Measurements from ENCODE around the gene LCE6A.

LCE6A gene

GRCh38 chr1:152878042-152878441 lies 35.4 kb downstream of the LCE6A start, which contains the start of gene SMCP:
Gene SMCP (plus strand): TSS chr1:152878322. CDS start chr1:152884423, 6,101 bp downstream.
- no peaks in the 10 kb centered on the region for H3K27me3 ChIP-seq (ENCODE audit: insufficient read depth, low read length, poor library complexity, severe bottlenecking)
- no peaks in the 10 kb centered on the region for H3K4me1 ChIP-seq (ENCODE audit: insufficient read depth, low read length, poor library complexity, severe bottlenecking)
- no peaks in the 10 kb centered on the region for H3F3A ChIP-seq (ENCODE audit: low read depth)
- H3K79me2 ChIP-seq (ENCODE audit: insufficient read depth, low read length): no peaks in the 10 kb centered on the region
- H3K36me3 ChIP-seq (ENCODE audit: insufficient read depth, low read length): no peaks in the 10 kb centered on the region
- H4K20me1 ChIP-seq (ENCODE audit: insufficient read depth, low read length, poor library complexity, severe bottlenecking): no peaks in the 10 kb centered on the region
- no peak within 1 kb of the TSS for H3K4me2 ChIP-seq (ENCODE audit: low read depth, low read length, poor library complexity, severe bottlenecking)
- TF ChIP-seq EZH2phosphoT487 (IDR thresholded peaks at IDR 0.05; ENCODE audit: borderline replicate concordance): no peak
- TF ChIP-seq, protein P1, sequence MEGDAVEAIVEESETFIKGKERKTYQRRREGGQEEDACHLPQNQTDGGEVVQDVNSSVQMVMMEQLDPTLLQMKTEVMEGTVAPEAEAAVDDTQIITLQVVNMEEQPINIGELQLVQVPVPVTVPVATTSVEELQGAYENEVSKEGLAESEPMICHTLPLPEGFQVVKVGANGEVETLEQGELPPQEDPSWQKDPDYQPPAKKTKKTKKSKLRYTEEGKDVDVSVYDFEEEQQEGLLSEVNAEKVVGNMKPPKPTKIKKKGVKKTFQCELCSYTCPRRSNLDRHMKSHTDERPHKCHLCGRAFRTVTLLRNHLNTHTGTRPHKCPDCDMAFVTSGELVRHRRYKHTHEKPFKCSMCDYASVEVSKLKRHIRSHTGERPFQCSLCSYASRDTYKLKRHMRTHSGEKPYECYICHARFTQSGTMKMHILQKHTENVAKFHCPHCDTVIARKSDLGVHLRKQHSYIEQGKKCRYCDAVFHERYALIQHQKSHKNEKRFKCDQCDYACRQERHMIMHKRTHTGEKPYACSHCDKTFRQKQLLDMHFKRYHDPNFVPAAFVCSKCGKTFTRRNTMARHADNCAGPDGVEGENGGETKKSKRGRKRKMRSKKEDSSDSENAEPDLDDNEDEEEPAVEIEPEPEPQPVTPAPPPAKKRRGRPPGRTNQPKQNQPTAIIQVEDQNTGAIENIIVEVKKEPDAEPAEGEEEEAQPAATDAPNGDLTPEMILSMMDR (conservative IDR thresholded peaks at IDR 0.05; ENCODE audit: low read length): peak; percentile 66
- H3K9me2 ChIP-seq (replicated peaks; ENCODE audit: low read depth, low read length): no peaks in the 10 kb centered on the region
- H3K9me3 ChIP-seq (ENCODE audit: insufficient read depth, low read depth, low read length): no peaks in the 10 kb centered on the region
- H3K9ac ChIP-seq (ENCODE audit: low read depth, low read length, poor library complexity, severe bottlenecking): no peak within 1 kb of the TSS
- no peak within 1 kb of the TSS for H3K4me3 ChIP-seq (ENCODE audit: low read length, poor library complexity, severe bottlenecking)
- no peak within 1 kb of the TSS for H2AFZ ChIP-seq (ENCODE audit: low read length)

DNA sequence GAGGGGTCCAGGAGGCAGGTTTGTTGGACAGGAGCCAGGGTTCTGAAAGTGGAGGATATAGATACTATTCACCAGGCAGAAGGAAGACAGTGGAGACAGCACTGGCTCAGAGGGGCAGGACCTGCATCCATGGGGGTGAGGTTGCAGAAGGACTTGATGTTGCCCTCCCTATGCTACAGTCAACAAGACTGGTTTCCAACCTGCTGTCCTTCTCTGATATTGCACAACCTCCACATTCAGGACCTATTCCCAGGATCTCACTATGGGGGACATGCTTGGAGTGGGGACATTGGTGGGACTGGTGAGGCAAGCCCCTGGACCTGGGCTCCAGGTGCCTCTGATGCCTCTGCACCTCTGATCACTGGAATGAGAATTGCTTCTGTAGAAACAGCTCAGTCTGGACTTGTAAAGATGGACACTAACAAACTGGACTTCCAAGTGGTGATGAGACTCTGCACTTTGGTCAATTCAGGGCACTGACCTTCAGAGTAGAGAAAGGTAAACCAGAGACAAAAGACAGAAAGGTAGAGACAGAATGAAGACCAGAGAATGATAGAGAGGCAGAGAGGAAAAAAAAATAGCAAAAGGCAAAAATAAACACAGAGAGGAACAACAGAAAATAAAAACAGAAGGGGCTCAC lies 37.0 kb downstream of the LCE6A start:
- H3K9me3 ChIP-seq (ENCODE audit: insufficient read depth, low read depth, low read length): no peaks in the 10 kb centered on the region
- no peak overlapping the region for H2AFZ ChIP-seq (ENCODE audit: low read length)
- H3K4me2 ChIP-seq (ENCODE audit: low read depth, low read length, poor library complexity, severe bottlenecking): no peak overlapping the region
- no peaks in the 10 kb centered on the region for H4K20me1 ChIP-seq (ENCODE audit: insufficient read depth, low read length, poor library complexity, severe bottlenecking)
- no peaks in the 10 kb centered on the region for H3K9me2 ChIP-seq (replicated peaks; ENCODE audit: low read depth, low read length)
- H3K4me1 ChIP-seq (ENCODE audit: insufficient read depth, low read length, poor library complexity, severe bottlenecking): no peaks in the 10 kb centered on the region
- no peak for TF ChIP-seq EZH2phosphoT487 (IDR thresholded peaks at IDR 0.05; ENCODE audit: borderline replicate concordance)
- TF ChIP-seq, protein P1 (conservative IDR thresholded peaks at IDR 0.05; ENCODE audit: low read length): no peak
- no peaks in the 10 kb centered on the region for H3F3A ChIP-seq (ENCODE audit: low read depth)
- H3K27me3 ChIP-seq (ENCODE audit: insufficient read depth, low read length, poor library complexity, severe bottlenecking): no peaks in the 10 kb centered on the region
- H3K36me3 ChIP-seq (ENCODE audit: insufficient read depth, low read length): no peaks in the 10 kb centered on the region
- no peaks in the 10 kb centered on the region for H3K79me2 ChIP-seq (ENCODE audit: insufficient read depth, low read length)
- no peak overlapping the region for H3K9ac ChIP-seq (ENCODE audit: low read depth, low read length, poor library complexity, severe bottlenecking)
- H3K4me3 ChIP-seq (ENCODE audit: low read length, poor library complexity, severe bottlenecking): no peak overlapping the region

GRCh38 chr1:152880316-152880715 lies 37.7 kb downstream of the LCE6A start:
- H3K9me2 ChIP-seq (replicated peaks; ENCODE audit: low read depth, low read length): no peaks in the 10 kb centered on the region
- H3K27me3 ChIP-seq (ENCODE audit: insufficient read depth, low read length, poor library complexity, severe bottlenecking): no peaks in the 10 kb centered on the region
- no peak overlapping the region for H3K4me3 ChIP-seq (ENCODE audit: low read length, poor library complexity, severe bottlenecking)
- no peaks in the 10 kb centered on the region for H3K36me3 ChIP-seq (ENCODE audit: insufficient read depth, low read length)
- H4K20me1 ChIP-seq (ENCODE audit: insufficient read depth, low read length, poor library complexity, severe bottlenecking): no peaks in the 10 kb centered on the region
- no peaks in the 10 kb centered on the region for H3K79me2 ChIP-seq (ENCODE audit: insufficient read depth, low read length)
- no peak for TF ChIP-seq EZH2phosphoT487 (IDR thresholded peaks at IDR 0.05; ENCODE audit: borderline replicate concordance)
- TF ChIP-seq, protein P1 (conservative IDR thresholded peaks at IDR 0.05; ENCODE audit: low read length): no peak
- no peak overlapping the region for H2AFZ ChIP-seq (ENCODE audit: low read length)
- H3K4me1 ChIP-seq (ENCODE audit: insufficient read depth, low read length, poor library complexity, severe bottlenecking): no peaks in the 10 kb centered on the region
- H3F3A ChIP-seq (ENCODE audit: low read depth): no peaks in the 10 kb centered on the region
- no peak overlapping the region for H3K4me2 ChIP-seq (ENCODE audit: low read depth, low read length, poor library complexity, severe bottlenecking)
- H3K9ac ChIP-seq (ENCODE audit: low read depth, low read length, poor library complexity, severe bottlenecking): no peak overlapping the region
- no peaks in the 10 kb centered on the region for H3K9me3 ChIP-seq (ENCODE audit: insufficient read depth, low read depth, low read length)

Measured in Loucy (cell line).